Panc1 (cell line): Measurements from ENCODE around the gene FOSL2.

Experiments used
- CTCF ChIP-seq: fragments of 450-650 bp; IDR thresholded peaks from 2 replicates; pipeline ENCODE4 v1.5.1; 2017; ENCODE audit warnings: mild to moderate bottlenecking
- POLR2AphosphoS5 ChIP-seq: IDR thresholded peaks from 2 replicates; pipeline ENCODE4 v1.6.1; 2012; ENCODE audit warnings: mild to moderate bottlenecking, low read depth, low read length, moderate library complexity
- REST ChIP-seq, 2 experiments: IDR thresholded peaks; 2 replicates each; pipeline ENCODE4 v1.6.1; 2011 to 2012; ENCODE audit warnings: low read depth in 2 of 2, control low read depth in 1 of 2, low read length in 1 of 2, mild to moderate bottlenecking in 1 of 2, moderate library complexity in 1 of 2; ENCODE audit not compliant: insufficient read depth in 1 of 2
- SIN3A ChIP-seq: IDR thresholded peaks from 2 replicates; pipeline ENCODE4 v1.6.1; 2012; ENCODE audit warnings: low read depth, mild to moderate bottlenecking, low read length, moderate library complexity, borderline replicate concordance; ENCODE audit not compliant: insufficient read depth
- TCF7L2 ChIP-seq: IDR thresholded peaks from 2 replicates; pipeline ENCODE4 v1.6.1; 2011; ENCODE audit warnings: mild to moderate bottlenecking, low read depth, low read length, inconsistent platforms

DNA sequence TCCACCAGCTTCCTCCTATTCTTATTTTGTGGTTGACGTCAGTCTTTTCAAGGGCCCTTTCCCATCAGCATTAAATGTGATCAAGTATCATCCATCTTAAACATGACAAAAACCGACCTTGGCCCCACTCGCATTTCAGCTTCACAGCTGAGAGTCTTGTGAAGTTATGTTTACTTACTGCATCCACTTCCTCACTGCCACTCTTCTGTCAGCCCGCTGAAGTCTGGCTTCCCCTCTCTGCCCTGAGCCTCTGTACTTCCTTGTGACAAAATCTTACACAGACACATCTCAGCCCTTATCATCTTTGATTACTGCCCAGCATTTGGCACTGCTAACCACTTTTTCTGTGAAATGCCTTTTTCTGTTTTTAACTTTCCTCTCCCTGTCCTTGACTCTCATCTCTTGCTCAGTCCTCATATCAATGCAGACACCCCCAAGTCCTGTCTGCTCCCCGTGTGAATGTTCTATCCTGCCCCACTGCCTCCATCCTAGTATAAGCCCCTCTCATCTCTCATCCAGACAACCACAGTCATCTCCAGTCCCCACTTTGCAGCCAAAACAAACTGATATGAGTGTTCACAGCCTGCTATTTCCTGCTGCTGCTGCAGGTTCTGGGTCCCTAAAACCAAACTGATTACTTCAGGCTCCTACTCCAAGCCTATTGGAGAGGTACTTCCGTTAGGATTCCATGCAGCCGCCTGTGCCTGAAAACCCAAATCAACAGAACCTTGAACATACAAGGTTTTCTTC lies 31.4 kb downstream of the FOSL2 start:
- TF ChIP-seq CTCF (no peak), SIN3A (no peak), REST (IDR thresholded peaks at IDR 0.05; ENCODE audit: insufficient read depth in 1 of 2, low read depth in 2 of 2, low read length in 1 of 2) (no peak), POLR2AphosphoS5 (no peak), TCF7L2 (no peak)
